Neural crest cell (in vitro differentiated cells): ENCODE data around the gene TSACC. TPM values are rescaled to one million over a fixed set of nuclear protein-coding genes. Genes with fewer than 3 reads are reported as not detected.
A peak's percentile ranks its signal among the peaks of the same experiment; 100 is the strongest.

Experiments used
- DNase-seq: peaks from one replicate; pipeline ENCODE4 v3.0.0; 2021; ENCODE audit warnings: low read depth, mixed read lengths, low spot score
- H3K27ac Mint-ChIP-seq: one replicate; pipeline ENCODE4 v1.8.0; 2021; ENCODE audit warnings: mild to moderate bottlenecking, mixed read lengths; ENCODE audit not compliant: unreplicated experiment
- H3K27me3 Mint-ChIP-seq: 2 replicates; pipeline ENCODE4 v1.8.0; 2021; ENCODE audit warnings: low read depth, mild to moderate bottlenecking, mixed read lengths
- H3K36me3 Mint-ChIP-seq: 2 replicates; pipeline ENCODE4 v1.8.0; 2021; ENCODE audit warnings: low read depth, mild to moderate bottlenecking, mixed read lengths
- H3K4me1 Mint-ChIP-seq: 2 replicates; pipeline ENCODE4 v1.8.0; 2021; ENCODE audit warnings: mixed read lengths
- H3K4me3 Mint-ChIP-seq: one replicate; pipeline ENCODE4 v1.8.0; 2021; ENCODE audit warnings: mild to moderate bottlenecking, mixed read lengths
- H3K9me3 Mint-ChIP-seq: 2 replicates; pipeline ENCODE4 v1.8.0; 2021; ENCODE audit warnings: mixed read lengths
- total RNA-seq: library from RNA; stranded (reverse); gene quantifications from 2 replicates; pipeline ENCODE4 v1.2.1, GENCODE V29; 2021
- TF ChIP-seq, protein P1 (sequence below): fragments of 200-600 bp; sonication (generic); conservative IDR thresholded peaks from 2 replicates; pipeline ENCODE4 v1.5.0; 2021; ENCODE audit warnings: antibody characterized with exemption, mild to moderate bottlenecking

TSACC gene
- total RNA-seq, 1 donor from 2014 or later: 1.0 TPM

DNA sequence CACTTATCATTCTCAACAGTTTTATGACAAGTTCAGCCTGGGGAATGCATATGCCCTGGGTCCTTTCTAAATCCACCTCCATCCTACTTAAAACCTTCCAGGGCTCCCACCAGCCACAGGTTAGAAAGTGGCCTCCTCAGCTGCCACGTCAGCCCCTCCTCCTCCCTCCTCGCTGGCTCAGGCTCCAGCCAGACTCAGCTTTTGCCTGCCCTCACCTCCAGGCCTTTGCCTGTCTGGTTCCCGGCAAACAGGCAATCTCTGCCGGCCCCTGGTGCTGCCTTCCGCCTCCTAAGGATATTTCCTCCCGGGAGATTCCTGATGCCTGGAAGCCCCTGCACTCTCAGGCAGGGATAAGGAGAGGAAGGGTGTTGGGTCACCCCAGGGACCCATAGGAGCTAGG, 40.2 kb downstream of the TSACC start:
- Mint-ChIP-seq H3K36me3 (no peaks in the 10 kb centered on the region), H3K9me3 (no peaks in the 10 kb centered on the region), H3K4me1 (peaks cover 13% of the 10 kb centered on the region), H3K27ac (no peak overlapping the region), H3K4me3 (no peak overlapping the region), H3K27me3 (peaks cover 49% of the 10 kb centered on the region)
- TF ChIP-seq, protein P1, sequence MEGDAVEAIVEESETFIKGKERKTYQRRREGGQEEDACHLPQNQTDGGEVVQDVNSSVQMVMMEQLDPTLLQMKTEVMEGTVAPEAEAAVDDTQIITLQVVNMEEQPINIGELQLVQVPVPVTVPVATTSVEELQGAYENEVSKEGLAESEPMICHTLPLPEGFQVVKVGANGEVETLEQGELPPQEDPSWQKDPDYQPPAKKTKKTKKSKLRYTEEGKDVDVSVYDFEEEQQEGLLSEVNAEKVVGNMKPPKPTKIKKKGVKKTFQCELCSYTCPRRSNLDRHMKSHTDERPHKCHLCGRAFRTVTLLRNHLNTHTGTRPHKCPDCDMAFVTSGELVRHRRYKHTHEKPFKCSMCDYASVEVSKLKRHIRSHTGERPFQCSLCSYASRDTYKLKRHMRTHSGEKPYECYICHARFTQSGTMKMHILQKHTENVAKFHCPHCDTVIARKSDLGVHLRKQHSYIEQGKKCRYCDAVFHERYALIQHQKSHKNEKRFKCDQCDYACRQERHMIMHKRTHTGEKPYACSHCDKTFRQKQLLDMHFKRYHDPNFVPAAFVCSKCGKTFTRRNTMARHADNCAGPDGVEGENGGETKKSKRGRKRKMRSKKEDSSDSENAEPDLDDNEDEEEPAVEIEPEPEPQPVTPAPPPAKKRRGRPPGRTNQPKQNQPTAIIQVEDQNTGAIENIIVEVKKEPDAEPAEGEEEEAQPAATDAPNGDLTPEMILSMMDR: no peak
- no peak for DNase-seq

DNA sequence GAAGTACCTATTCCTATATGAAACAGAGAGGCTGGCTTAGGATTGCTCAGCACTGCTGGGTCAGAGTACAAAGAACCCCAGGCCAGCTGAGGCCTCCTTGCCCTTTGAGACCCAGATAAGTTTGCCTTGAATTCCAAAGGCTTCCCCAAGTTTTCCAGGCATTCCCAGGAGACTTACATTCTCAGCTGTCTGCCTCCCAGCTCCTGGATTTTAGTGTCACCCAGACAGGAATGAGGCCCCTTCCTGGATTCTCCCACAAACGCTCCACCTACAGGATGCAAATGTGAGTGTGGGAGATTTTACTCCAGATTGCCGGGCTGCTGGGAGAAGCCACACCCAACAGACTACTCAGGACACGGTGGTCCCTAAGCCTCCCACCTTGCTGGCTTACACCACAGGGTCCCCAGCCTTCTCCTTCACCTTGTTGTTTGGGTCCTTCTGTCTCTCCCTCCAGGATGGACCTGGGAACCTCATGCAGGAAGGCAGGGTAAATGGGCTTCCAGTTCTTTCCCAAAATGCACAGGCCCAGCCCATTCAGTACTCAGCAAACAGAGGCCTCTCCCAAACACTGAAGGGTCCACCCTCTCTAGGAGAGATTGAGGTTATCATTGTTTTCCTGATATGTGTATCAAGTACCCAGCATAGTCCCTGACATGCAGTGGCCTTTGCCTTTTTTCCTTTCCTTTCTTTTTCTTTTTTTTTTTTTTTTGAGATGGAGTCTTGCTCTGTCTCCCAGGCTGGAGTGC, 41.3 kb downstream of the TSACC start:
- no peaks in the 10 kb centered on the region for H3K9me3 Mint-ChIP-seq
- peaks cover 45% of the 10 kb centered on the region for H3K27me3 Mint-ChIP-seq
- no peak for DNase-seq
- H3K36me3 Mint-ChIP-seq: no peaks in the 10 kb centered on the region
- peaks cover 13% of the 10 kb centered on the region for H3K4me1 Mint-ChIP-seq
- no peak overlapping the region for H3K4me3 Mint-ChIP-seq
- TF ChIP-seq, protein P1: no peak
- H3K27ac Mint-ChIP-seq: no peak overlapping the region

DNA sequence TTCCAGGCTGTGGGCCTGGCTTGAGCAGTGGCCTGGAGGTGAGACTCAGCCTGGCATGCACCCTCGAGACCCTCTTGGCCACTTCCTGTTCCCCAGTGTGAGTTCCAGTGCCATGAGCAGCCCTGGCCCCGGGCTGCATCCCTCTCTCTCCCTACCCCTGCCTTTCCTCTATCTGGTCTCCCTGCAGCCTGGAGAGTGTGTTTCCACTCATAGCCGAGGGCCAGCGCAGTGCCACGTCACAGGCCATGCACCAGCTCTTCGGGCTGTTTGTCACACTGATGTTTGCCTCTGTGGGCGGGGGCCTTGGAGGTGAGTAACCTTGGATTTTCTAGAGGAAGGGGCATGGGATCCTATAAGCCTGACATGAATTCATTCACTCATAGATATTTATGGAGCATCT, 44.2 kb downstream of the TSACC start:
- H3K27ac Mint-ChIP-seq: no peak overlapping the region
- H3K36me3 Mint-ChIP-seq: no peaks in the 10 kb centered on the region
- TF ChIP-seq, protein P1: no peak

DNA sequence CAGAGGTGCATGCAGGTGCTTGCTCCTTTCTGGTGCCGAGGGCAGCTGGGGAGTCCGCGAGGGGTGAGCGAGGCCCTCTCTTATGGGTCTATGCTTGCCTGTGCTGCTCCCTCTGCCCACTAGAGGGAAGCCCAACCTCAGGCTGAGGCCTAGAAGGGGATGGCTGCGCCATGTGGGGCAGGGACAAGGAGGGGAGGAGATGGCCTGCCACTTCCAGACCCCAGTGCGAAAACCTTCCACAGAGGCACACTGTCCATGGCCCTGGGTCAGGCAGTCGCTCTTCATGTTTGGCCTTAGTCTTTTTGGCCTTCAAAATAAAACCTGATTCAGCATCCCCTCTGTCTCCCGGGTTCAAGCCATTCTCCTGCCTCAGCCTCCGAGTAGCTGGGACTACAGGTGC, 44.7 kb downstream of the TSACC start:
- H3K27ac Mint-ChIP-seq: no peak overlapping the region
- H3K36me3 Mint-ChIP-seq: no peaks in the 10 kb centered on the region
- H3K4me1 Mint-ChIP-seq: peaks cover 26% of the 10 kb centered on the region
- peak; percentile 70 for DNase-seq
- H3K4me3 Mint-ChIP-seq: no peak overlapping the region
- no peaks in the 10 kb centered on the region for H3K9me3 Mint-ChIP-seq
- H3K27me3 Mint-ChIP-seq: peaks cover 50% of the 10 kb centered on the region
- TF ChIP-seq, protein P1: peak; percentile 84

More for the DNA sequence above, 44.2 kb downstream of the TSACC start:
- Mint-ChIP-seq H3K4me1 (peaks cover 22% of the 10 kb centered on the region), H3K27me3 (peaks cover 49% of the 10 kb centered on the region), H3K4me3 (no peak overlapping the region), H3K9me3 (no peaks in the 10 kb centered on the region)
- no peak for DNase-seq

DNA sequence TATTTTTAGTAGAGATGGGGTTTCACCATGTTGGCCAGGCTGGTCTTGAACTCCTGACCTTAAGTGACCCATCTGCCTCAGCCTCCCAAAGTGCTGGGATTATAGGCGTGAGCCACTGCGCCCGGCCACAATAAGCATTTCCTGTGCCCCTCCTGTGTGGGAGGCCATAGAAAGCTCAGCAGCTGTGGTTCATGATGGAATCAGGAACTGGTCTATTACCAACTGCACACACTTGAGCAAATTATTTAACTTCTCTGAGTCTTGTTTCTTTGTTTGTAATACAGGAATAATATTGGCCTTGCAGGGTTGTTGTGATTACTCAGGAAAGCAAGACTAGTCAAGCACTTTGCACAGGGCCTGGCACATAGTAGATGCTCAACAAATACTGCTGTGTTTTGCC, 45.7 kb downstream of the TSACC start:
- H3K36me3 Mint-ChIP-seq: no peaks in the 10 kb centered on the region
- H3K27me3 Mint-ChIP-seq: peaks cover 56% of the 10 kb centered on the region
- peaks cover 31% of the 10 kb centered on the region for H3K4me1 Mint-ChIP-seq
- H3K9me3 Mint-ChIP-seq: no peaks in the 10 kb centered on the region
- TF ChIP-seq, protein P1: no peak
- DNase-seq: no peak
- no peak overlapping the region for H3K4me3 Mint-ChIP-seq
- H3K27ac Mint-ChIP-seq: no peak overlapping the region
